Fibroblast of villous mesenchyme (primary cell): ENCODE measurements around the gene FMNL2. TPM values are rescaled to one million over a fixed set of nuclear protein-coding genes. Genes with fewer than 3 reads are reported as not detected.

Experiments
- DNase-seq: peaks from one replicate; pipeline ENCODE4 v3.0.0-alpha.2; 2010; ENCODE audit warnings: low read depth
- H3K4me3 ChIP-seq: 2 replicates; pipeline ENCODE4 v1.5.1; 2011; ENCODE audit warnings: low read depth, mild to moderate bottlenecking, low read length
- CTCF ChIP-seq: IDR thresholded peaks from 2 replicates; pipeline ENCODE4 v1.5.1; 2012; ENCODE audit warnings: low read depth, mild to moderate bottlenecking, low read length; ENCODE audit not compliant: insufficient read depth
- total RNA-seq: library from RNA; depleted of rRNA; stranded (reverse); fragments of >200 nt; gene quantifications from 2 replicates; pipeline ENCODE4 v1.2.3, GENCODE V29; 2012

Gene FMNL2
- total RNA-seq, 1 donor = 17.3 TPM

- no peak for TF ChIP-seq CTCF
- no peak overlapping the region for H3K4me3 ChIP-seq
- no peak for DNase-seq
These were observed 107.0 kb downstream of the FMNL2 start for GRCh38 chr2:152441961-152442360.

GRCh38 chr2:152443771-152444170 lies 108.8 kb downstream of the FMNL2 start:
- DNase-seq = no peak
- TF ChIP-seq CTCF = no peak
- H3K4me3 ChIP-seq = no peak overlapping the region

- TF ChIP-seq CTCF = no peak
- no peak overlapping the region for H3K4me3 ChIP-seq
- no peak for DNase-seq
These were observed 109.5 kb downstream of the FMNL2 start for GRCh38 chr2:152444448-152444847.

- no peak for DNase-seq
- no peak for TF ChIP-seq CTCF
- no peak overlapping the region for H3K4me3 ChIP-seq
These were observed 110.4 kb downstream of the FMNL2 start for GRCh38 chr2:152445375-152445774.

- DNase-seq = peak; percentile 89
- H3K4me3 ChIP-seq = no peak overlapping the region
- no peak for TF ChIP-seq CTCF
These were observed 110.8 kb downstream of the FMNL2 start for GRCh38 chr2:152445791-152446201.

GRCh38 chr2:152446213-152446612 lies 111.2 kb downstream of the FMNL2 start:
- TF ChIP-seq CTCF = no peak

GRCh38 chr2:152447897-152448296 lies 112.9 kb downstream of the FMNL2 start:
- H3K4me3 ChIP-seq = no peak overlapping the region
- no peak for DNase-seq
- no peak for TF ChIP-seq CTCF

More at GRCh38 chr2:152446213-152446612, 111.2 kb downstream of the FMNL2 start:
- H3K4me3 ChIP-seq = no peak overlapping the region
- DNase-seq = peak; percentile 20
